HG03558 (cell line): ENCODE measurements around the gene VPS18.
"Not testable (repeated sequence)": the region's sequence is repeated elsewhere in the genome, so short reads cannot be mapped to it uniquely, and the experiment has no call there.

ENCODE experiments used
- ATAC-seq: cut with Tn5 transposase; IDR thresholded peaks from one replicate; pipeline ENCODE4 v1.9.1; 2021; ENCODE audit warnings: moderate number of reproducible peaks; ENCODE audit not compliant: unreplicated experiment; ENCODE audit errors: extremely low read depth

The VPS18 gene, protein sequence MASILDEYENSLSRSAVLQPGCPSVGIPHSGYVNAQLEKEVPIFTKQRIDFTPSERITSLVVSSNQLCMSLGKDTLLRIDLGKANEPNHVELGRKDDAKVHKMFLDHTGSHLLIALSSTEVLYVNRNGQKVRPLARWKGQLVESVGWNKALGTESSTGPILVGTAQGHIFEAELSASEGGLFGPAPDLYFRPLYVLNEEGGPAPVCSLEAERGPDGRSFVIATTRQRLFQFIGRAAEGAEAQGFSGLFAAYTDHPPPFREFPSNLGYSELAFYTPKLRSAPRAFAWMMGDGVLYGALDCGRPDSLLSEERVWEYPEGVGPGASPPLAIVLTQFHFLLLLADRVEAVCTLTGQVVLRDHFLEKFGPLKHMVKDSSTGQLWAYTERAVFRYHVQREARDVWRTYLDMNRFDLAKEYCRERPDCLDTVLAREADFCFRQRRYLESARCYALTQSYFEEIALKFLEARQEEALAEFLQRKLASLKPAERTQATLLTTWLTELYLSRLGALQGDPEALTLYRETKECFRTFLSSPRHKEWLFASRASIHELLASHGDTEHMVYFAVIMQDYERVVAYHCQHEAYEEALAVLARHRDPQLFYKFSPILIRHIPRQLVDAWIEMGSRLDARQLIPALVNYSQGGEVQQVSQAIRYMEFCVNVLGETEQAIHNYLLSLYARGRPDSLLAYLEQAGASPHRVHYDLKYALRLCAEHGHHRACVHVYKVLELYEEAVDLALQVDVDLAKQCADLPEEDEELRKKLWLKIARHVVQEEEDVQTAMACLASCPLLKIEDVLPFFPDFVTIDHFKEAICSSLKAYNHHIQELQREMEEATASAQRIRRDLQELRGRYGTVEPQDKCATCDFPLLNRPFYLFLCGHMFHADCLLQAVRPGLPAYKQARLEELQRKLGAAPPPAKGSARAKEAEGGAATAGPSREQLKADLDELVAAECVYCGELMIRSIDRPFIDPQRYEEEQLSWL

GRCh38 chr15:40893733-40894680 lies at the start of gene VPS18:
Gene VPS18, plus strand, starts transcription at chr15:40894450. Its CDS starts 319 bp downstream, at chr15:40894769.
- ATAC-seq, result peak; percentile 68

DNA sequence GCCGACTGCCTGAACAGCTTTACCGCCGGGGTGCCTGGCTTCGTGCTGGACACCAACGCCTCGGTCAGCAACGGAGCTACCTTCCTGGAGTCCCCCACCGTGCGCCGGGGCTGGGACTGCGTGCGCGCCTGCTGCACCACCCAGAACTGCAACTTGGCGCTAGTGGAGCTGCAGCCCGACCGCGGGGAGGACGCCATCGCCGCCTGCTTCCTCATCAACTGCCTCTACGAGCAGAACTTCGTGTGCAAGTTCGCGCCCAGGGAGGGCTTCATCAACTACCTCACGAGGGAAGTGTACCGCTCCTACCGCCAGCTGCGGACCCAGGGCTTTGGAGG lies 49.6 kb upstream of the VPS18 start:
- ATAC-seq, result no peak

DNA sequence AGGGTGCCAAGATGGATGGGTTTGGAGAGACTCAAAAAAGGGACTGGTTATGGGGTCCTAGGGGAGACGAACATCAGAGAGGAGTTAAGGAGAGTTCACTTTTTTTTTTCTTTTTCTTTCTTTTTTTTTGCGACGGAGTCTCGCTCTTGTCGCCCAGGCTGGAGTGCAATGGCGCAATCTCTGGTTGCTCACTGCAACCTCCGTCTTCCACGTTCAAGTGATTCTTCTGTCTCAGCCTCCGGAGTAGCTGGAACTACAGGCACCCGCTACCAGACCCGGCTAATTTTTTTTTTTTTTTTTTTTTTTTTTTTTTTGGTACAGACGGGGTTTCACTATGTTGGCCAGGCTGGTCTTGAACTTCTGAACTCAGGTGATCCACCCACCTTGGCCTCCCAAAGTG lies 49.2 kb upstream of the VPS18 start:
- ATAC-seq, result no peak

GRCh38 chr15:40845511-40846284 lies 48.6 kb upstream of the VPS18 start:
- ATAC-seq, result no peak

GRCh38 chr15:40846841-40847222 lies 47.4 kb upstream of the VPS18 start:
- no peak for ATAC-seq

GRCh38 chr15:40847223-40847961 lies 46.9 kb upstream of the VPS18 start:
- no peak for ATAC-seq

- no peak for ATAC-seq
Observed at GRCh38 chr15:40850576-40851112, 43.6 kb upstream of the VPS18 start.

GRCh38 chr15:40852529-40852928 lies 41.7 kb upstream of the VPS18 start:
- no peak for ATAC-seq

- ATAC-seq, result no peak
Observed at GRCh38 chr15:40853241-40853890, 40.9 kb upstream of the VPS18 start.

GRCh38 chr15:40854161-40854560 lies 40.1 kb upstream of the VPS18 start:
- ATAC-seq, result no peak

GRCh38 chr15:40855706-40856234 lies 38.5 kb upstream of the VPS18 start:
- ATAC-seq, result no peak

GRCh38 chr15:40856746-40857145 lies 37.5 kb upstream of the VPS18 start:
- ATAC-seq, result no peak

DNA sequence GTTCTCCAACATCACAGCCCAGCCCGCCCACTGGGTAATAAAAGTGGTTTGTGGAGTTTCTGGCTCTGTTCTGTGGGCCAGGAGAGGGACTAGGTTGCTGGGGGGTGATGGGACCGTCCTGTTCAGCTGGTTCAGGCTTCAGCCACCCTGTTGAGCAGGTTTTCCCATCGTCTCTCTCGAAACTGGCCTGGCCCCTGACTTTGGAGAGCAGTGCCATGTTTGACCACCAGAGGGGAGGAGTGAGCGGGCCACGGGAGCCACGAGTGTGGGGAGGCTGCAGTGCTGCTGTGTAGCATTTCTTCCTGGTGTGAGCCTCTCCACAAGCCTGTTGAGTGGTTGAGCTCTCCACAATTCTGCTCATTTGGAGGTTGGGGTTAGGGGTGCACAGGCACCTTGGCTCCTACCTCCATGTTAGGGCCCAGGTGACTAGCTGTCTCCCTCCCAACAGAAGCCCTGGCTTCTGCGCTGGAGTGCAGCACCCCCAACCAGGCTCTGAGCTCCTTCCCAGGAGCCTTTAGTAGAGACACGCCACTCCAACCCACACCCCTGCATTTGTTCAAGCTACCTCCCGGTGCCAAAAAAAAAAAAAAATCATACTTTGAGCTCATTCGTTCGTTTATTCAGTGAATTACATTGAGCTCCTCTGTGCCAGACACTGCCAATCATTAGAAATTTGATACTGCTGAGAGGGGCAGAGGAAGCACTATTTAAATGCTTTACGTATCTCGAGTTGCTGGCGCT lies 36.5 kb upstream of the VPS18 start:
- ATAC-seq, result no peak

GRCh38 chr15:40858706-40859105 lies 35.5 kb upstream of the VPS18 start:
- ATAC-seq, result no peak

- ATAC-seq, result no peak
Observed at GRCh38 chr15:40859206-40859851, 34.9 kb upstream of the VPS18 start.

DNA sequence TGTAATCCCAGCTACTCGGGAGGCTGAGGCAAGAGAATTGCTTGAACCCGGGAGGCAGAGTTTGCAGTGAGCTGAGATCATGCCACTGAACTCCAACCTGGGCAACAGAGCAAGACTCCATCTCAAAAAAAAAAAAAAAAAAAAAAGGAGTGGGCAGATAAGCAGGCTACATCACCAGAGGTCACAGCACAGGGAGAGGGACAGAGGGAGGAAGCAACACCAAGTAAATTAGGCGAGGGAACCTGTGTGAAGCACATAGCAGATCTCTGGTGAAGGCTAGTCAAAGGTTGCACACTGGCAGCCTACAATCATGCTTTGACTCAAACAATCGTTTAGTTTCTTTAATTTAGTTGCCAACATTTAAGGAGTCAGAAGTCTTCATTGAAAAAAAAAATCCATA lies 33.1 kb upstream of the VPS18 start:
- not testable (repeated sequence) for ATAC-seq
